Hematopoietic multipotent progenitor cell treated with erythropoietin and hydrocortisone succinate and interleukin-3 and kit ligand, for 8 days (in vitro differentiated cells): Measurements from ENCODE around the gene STING1.
"Not testable (repeated sequence)": the region's sequence is repeated elsewhere in the genome, so short reads cannot be mapped to it uniquely, and the experiment has no call there.

Experiments
- DNase-seq: peaks from one replicate; pipeline ENCODE4 v3.0.0-alpha.2; 2015

Gene STING1

DNA sequence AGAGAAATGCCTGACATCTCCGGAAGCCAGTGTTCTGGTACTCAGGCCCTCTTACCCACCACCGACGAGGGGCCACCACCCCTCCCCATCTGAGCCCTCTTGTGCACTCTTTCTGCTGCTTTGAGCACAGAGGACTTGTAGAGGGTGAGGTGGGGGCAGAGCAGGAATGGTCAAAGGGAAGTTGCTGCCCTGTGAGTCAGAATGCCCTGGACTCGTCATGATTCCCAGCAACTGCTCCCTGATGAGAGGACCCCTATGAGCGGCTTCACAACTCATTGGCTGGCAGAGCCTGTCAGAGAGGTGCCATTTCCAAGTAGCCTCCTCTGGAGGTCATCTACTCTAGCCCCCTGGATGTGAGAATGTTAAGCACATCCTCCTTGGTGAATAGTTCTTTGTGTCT, 20.9 kb downstream of the STING1 start:
- no peak for DNase-seq

DNA sequence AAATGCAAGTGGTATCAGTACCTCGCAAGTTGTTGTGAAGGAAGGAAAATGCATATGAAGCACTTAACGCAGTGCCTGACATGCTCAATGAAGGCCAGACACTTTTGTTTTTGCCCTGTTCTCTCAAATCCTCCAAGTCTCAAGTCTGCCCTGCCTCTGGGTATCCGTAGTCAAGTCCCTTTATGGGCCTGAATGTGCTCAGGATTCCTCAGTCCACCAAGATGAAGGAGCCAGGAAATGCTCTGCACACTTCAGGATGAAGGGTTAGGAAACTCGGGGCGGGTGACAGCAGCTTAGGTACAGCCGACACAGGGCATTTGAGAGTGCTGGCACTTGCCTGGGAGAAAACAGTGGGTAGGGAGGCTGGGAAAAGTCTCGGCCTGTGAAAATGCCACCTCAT, 21.4 kb downstream of the STING1 start:
- no peak for DNase-seq

DNA sequence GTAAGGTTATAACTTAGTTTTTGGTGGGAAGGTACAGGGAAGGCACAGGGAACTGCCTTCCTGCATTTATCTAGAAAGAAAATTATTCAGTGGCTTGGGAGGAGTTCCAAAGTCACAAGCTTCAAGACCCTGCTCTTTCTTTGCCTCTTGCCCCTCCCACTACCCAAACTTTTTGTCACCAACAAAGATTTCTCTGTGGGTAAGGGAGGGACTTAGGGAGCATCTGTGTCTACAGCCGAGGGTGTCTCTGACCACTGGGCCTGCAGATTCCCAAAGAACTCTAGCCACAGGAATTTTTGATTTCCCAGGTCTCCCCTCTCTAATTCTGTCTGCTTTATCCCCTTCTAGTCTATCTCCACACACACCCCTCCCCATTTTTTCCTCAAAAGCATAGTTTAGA, 22.1 kb downstream of the STING1 start:
- no peak for DNase-seq

DNA sequence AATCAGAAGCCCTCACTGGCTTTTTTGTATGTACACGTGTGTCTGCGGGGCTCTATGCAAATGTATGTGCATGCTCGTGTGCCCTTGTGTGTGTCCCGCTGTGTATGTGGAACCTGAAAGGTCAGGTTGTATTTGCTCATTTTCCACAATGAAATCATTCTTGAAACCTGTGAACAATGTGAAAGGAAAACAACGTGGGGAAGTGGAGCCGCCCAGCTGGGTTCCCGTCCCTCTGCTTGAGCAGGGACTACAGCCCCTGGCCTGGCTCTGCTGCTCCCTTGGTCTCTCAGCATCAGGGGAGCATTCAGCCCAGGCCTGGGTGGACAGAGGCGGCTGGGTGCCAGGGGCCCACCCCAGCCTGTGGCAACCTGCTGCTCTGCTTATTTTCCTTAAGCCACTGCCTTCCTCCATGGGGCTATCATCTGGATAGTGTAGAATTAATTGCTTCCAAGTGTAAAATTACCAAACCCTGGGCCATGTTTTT, 23.1 kb downstream of the STING1 start:
- DNase-seq = no peak

DNA sequence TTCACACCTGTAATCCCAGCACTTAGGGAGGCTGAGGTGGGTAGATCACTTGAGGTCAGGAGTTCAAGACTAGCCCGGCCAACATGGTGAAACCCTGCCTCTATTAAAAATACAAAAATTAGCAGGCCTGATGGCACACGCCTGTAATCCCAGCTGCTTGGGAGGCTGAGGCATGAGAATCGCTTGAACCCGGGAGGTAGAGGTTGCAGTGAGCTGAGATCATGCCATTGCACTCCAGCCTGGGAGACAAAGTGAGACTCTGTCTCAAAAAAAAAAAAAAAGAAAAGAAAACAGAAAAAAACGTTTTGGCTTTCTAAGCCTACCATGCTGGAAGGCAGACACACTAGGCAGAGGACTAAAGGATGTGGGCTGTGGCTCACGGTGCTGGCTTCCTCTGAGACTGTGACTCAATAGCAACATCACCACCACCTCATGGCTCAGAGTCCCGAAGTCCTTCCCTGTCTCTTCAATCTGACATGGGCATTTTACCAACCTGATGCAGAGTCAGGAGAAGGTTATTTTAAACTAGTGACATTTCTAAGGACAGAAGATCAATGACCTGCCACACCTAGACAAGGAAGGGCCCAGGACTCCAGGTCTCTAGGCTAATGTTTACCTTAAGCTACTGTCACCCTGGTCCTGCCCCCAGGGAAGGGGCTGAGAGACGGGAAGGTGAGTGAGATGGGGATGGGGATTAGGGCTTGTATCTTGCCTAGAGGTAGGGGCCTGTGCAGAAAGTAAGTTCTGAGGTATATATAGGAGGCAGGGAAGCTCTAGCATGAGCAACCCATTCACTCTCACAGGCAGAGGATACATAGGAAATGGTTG, 23.8 kb downstream of the STING1 start:
- no peak for DNase-seq

DNA sequence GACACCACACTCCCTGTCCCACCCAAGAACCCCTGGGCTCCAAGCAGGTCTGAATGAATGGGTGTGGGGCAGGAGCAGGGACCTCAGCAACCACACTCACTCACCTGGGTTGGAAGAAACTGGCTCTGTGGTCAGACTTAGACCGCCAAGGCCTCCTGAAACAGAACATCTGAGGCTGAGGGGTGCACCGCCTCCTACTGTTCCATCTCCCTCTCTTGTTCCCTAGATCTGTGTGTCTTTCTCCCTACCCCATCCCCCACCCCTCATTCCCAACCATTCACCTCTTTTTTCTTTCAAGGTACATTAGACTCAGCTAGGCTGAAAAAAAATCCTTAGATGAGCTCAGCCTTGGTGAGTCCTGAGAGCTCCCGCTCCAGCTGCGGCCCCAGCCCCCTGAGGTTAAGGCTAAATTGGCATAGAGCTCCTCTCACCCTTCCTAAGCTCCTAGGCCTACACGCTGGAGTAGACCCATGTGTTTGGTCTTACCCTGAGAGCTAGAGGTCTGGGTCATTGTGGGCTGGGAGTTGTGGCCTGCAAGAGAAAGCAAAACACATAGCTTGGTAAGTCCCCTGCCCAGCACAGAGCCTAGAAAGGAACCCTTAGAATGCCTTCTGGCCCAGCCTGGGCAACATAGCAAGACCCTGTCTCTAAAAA, 24.8 kb downstream of the STING1 start:
- DNase-seq = no peak

DNA sequence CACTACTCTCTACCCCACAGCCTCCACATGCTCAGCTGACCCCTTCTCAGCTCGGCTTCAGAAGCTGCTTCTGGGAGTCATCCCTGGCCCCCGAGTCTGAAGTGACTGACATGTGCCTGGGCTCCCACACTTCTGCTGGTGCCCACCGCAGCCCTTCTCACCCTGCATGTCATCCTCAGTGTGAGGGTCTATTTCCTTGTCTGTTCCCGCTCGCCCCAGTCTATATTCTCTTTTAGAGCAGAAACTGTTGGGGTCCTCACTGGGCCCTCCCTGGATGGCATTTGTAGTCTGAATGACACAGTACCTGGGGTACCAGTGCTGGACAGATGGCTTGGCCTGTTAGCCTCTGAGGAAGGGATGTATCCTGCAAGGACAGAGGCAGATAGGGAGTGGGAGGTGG, 25.3 kb downstream of the STING1 start:
- DNase-seq = no peak

DNA sequence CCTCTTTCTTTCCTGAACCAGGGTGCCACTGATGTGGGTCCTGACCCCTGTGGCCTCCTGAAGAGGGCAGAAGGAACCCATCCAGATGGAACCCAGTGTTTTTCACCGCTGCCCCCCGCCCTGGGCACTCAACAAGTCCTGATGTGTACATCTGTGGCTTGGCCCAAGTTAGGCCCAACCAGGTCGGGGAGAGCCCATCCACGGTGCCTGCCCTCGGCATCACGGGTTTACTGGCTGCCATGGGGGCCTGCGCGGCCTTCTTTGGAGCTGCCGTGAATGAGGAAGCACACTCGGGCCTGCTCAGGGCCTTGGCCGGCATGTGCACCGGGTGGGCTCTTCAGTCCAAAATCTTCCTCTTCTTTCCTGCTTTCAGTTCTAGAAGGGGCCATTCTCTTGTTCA, 25.8 kb downstream of the STING1 start:
- no peak for DNase-seq

DNA sequence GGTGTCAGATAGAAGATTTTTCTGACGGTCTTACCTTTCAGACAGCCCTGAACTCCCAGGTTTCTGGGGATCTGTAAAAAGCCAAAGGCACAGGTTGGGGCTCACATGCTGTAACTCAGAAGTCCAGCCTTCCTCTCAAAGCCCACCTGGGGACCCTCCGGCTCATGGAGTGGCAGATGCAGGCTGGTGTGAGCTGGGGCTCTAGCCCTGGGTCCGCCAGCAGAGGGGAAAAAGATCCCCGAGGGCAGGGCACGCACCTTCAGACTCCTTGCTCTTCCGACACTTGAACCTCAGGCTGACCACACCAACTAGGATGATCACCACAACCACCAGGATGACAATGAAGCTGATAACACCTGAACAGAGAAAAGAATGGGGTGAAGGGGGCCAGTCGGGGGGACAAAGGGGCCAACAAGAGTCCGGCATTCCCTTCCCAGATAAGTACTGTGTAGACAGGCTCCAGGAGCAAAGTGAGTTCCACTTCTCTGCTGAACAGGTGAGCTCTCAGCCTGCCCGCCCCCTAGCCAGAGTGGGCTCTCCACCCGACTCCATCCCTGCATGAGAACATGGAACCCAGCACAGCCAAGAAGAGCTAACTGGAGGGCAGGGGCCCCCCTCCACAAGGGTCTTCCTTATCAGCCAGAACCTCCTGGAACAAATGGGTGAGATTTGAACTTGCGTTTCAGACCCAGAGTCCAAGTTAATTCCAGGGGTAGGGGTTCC, 27.8 kb downstream of the STING1 start:
- no peak for DNase-seq

DNA sequence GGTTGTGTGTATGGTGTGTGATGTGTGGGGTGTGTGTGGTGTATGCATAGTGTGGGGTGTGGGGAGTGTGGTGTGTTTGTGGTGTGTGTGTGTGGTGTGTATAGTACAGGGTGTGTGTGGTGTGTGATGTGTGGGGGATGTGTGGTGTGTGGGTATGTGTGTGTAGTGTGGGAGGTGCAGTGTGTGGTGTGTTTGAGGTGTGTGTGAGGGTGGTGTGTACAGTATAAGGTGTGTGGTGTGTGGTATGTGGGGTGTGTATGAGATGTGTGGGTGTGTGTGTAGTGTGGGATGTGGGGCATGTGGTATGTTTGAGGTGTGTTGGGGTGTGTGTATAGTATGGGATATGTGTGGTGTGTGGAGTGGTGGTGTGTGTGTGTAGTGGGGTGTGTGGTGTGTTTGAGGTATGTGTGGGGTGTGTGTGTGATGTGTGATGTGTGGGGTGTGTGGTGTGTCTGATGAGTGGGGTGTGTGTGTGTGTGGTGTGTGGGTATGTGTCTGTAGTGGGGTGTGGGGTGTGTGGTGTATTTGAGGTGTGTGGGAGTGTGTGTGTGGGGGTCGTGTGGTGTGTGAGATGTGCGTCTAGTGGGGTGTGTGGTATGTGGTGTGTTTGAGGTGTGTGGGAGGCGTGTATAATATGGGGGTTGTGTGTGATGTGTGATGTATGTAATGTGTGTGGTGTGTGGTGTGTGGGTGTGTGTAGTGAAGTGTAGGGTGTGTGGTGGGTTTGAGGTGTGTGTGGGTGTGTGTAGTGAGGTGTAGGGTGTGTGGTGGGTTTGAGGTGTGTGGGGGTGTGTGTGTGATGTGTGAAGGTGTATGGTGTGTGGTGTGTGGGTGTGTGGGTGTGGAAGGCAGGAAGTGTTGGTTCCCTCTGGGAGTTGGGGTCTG, 28.6 kb downstream of the STING1 start:
- DNase-seq = no peak

DNA sequence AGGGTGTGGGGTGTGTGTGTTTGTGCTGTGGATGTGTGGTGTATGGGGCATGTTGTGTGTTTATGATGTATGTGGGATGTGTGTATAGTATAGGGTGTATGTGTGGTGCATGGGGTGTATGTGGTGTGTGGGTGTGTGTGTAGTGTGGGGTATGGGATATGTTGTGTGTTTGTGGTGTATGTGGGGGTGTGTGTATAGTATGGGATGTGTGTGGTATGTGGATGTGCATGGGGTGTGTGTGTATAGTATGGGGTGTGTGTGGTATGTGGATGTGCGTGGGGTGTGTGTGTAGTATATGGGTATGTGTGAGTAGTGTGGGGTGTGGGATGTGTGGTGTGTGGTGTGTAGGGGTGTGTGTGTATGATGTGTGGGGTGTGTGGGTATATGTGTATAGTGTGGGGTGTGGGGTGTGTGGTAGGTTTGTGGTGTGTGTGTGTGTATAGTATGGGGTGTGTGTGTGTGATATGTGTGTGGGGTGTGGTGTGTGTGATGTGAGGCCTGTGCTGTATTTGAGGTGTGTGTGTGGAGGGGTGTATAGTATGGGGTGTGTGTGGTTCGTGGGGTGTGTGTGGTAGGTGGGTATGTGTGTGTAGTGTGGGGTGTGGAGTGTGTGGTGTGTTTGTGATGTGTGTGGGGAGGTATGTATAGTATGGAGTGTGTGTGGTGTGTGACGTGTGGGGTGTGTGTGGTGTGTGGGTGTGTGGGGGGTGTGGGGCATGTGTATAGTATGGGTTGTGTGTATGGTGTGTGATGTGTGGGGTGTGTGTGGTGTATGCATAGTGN, 30.5 kb downstream of the STING1 start:
- DNase-seq = no peak

DNA sequence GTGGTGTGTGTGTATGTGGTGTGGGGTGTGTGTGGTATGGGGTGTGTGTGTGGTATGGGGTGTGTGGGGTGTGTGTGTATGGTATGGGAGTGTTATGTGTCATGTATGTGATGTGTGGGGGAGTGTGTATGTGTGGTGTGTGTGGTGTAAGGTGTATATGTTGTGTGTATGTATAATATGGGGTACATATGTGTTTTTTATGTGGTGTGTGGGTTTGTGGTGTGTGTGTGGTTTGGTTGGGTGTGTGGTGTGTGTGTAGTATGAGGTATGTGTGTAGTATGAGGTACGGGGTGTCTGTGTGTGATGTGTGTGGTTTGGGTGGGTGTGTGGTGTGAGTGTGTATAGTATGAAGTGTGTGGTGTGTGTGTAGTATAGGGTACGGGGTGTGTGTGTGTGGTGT, 31.4 kb downstream of the STING1 start:
- DNase-seq = no peak

DNA sequence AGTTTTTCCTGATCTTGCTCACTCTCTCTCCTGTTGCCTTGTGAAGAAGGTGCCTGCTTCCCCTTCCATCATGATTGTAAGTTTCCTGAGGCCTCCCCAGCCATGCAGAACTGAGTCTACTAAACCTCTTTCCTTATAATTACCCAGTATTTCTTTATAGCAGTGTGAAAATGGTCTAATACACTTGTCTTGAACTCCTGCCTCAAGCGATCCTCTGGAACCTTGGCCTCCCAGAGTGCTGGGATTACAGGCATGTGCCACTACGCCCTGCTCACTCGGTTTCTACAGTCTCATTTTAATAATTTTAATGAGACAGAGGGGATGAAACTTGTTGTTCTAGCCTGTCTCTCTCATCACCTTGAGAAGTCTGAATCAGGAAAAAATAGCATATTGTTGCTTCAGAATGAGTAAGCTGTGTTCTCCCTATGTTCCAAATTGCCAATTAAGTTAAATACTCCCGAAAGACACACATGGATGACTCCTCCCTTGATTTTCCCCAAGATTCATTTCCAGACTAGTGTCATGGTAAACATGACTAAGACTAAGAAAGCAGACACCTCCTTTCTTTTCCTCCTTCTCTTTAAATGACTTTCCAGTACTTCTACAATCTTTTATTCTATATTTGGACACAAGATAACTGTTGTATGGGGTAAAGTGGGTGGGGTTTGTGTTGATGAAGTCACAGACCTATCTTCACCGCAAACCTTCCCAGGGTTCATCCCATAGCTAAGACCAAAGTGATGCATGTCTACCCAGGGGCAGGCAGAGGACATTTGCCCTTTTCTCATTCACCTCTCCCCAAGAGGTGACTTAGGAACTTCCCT, 35.4 kb downstream of the STING1 start:
- DNase-seq = no peak

DNA sequence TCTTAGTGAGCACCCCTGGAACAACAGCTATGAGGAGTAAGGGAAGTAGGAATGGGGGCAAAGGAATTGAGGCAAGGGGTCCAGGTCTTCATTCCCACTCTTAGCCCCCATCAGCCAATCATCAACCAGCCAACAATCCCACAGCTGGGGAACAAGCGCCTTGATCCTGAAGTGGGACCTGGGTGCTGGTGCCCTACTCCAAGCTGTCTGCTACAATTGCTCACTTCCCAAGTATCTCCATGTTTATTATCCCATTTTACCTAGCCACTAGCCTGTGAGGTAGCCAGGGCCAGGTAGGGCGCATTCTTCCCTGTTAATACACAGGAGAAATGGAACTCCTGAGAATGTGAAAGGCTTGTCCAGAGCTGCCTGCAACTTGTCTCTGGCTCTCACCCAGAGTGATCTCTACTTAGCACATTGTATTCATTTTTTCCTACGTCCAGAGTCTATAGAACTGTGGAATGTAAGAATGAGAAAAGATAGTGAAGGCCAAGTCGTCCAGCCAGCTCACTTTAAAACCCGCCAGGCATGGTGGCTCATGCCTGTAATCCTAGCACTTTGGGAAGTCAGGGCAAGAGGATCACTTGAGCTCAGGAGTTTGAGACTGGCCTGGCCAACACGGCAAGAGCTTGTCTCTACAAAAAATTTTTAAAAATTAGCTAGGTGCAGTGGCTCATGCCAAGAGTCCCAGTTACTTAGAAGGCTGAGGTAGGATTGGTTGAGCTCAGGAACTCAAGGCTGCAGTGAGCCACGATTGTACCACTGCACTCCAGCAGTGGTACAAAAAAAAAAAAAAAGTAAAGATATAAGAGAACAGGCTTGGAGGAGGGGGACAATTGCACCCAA, 37.0 kb downstream of the STING1 start:
- no peak for DNase-seq

DNA sequence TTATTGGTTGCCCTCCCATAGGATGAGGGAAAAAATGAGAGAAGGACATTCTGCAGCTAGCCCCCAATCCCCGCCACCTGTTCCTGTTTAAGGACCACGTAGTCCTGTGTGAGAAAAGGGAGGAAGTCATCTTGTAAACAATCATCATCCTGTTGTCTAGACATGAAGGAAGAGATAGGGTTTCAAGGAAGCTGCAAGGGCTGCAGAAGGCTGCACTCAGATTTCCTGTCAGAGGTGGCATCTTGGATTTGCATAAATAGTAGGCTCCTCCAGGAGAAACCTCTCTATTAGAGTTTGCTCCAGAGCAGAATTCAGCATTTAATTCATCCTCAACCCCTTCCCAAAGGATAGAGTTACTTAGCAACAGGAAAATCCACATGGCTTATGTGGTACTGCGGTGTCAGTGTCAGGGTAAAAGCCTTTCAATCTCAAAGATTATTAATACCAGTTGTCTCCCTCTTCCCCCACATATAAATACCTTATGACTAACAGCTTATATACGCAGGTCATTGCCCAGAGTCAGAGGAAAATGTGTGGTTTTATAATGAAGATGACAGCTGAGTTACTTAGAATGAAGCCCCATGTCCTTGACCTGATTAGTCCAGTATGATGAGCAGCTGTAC, 38.6 kb downstream of the STING1 start:
- DNase-seq = no peak

DNA sequence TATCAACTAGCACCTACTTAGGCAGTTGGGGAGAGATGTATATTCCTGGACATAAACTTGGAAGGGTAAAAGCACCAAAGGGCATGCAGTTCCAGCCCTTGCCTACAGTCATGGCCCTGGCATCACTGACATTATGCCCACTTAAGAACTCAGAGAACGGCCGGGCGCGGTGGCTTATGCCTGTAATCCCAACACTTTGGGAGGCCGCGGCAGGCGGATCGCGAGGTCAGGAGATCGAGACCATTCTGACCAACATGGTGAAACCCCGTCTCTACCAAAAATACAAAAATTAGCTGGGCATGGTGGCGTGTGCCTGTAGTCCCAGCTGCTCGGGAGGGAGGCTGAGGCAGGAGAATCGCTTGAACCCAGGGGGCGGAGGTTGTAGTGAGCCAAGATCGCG, 42.1 kb downstream of the STING1 start:
- not testable (repeated sequence) for DNase-seq

DNA sequence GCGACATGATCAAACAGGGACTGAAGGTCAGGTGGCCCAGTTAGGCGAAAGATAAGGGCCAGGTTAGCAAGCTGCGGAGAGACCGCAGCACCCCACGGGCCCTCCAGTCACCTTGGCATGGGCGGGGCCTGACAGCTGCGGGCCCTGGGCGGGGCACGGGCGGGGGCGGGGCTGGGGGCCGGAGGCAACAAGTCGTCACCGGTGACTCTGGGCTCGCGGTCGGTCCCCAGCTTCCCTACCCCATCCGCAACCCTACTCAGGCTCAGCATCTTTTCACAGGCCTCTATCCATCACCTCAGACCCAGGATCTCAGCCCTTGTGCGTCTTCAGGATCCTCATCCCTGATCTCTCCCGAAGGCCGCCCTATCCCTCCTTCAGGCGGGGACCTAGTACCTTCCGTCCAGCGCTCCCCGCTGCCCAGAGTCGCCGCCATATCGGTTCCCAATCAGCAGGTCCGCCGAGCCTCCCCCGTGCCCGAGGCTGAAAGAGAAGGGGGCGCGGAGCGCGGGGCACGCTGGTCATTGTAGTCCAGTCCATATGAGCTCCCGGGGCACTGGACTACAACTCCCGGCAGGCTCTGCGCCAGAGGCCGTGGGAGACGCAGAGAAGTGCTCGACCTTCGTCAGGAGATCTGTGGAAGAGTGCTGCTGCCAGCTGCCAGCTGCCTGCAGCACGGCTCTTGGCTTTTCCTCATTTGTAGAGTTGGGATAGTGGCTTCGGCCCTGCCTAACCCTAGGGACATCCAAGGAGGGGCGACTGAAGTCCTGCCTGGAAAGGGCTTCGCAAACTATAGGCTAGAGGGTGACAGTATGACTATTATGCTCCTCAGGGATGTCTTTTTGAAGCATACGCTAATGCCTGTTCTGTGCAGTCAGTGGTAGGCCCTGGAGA, 43.3 kb downstream of the STING1 start, which contains the start of gene DNAJC18:
DNAJC18 (minus strand) TSS at position 513 of the 891 bp plus-strand sequence; CDS start at position 433, 80 bp downstream.
- DNase-seq = peak; percentile 88

DNA sequence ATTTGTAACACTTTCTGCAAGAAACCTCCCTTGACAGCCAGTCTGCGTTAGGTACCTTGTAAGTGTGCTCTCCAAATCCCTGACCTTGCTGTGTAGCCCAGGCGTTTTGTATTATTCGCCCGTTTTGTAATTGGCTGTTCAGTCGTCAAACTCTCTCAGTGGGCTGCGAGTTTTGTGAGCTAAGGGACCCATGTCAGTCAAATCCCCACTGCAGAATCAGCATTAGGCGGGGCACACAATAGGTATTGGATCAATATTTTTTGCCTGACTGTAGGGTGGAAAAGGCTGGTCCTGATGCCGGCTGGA, 43.9 kb downstream of the STING1 start:
- DNase-seq = no peak

DNA sequence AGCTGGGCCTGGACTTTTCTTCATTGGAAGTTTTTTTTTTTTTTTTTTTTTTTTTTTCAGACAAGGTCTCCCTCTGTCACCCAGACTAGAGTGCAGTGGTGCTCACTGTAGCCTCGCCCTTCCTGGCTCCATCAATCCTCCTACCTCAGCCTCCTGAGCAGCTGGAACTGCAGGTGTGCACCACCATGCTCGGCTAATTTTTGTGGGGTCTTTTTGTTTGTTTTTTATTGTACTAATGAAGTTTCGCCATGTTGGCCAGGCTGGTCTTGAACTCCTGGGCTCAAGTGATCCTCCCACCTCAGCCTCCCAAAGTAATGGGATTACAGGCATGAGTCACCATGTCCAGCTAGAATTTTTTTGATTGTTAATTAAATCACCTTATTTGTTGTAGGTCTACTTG, 46.9 kb downstream of the STING1 start:
- no peak for DNase-seq
